ENCODE data around the gene ALDH2. TPM values are rescaled to one million over a fixed set of nuclear protein-coding genes. Genes with fewer than 3 reads are reported as not detected.

ALDH2 gene
- total and polyA plus RNA-seq, 2 of the 8 experiments (the other 6 are each of a cell fraction or from before 2014, with no cell fraction given): 25.4 to 43.8 TPM

- Histone ChIP-seq H3K36me3 (ENCODE audit: control insufficient read depth in 2 of 4, insufficient read depth in 4 of 4, low read length in 3 of 4) (peaks cover 7 to 29% (median 19%) of the 10 kb centered on the region in 4 experiments; a peak in 7 of 8 replicates), H3K79me1 (ENCODE audit: low read depth, low read length) (no peaks in the 10 kb centered on the region), H4K8ac (ENCODE audit: extremely low read depth, insufficient read depth, low read length) (no peak overlapping the region), H3K4me2 (ENCODE audit: insufficient read depth in 1 of 2, low read depth in 2 of 2, low read length in 2 of 2) (no peak overlapping the region), H4K5ac (ENCODE audit: insufficient read length, low read depth, low read length) (no peak overlapping the region), H3K23me2 (ENCODE audit: low read depth, low read length) (no peaks in the 10 kb centered on the region), H2AK5ac (ENCODE audit: low read depth, low read length) (no peak overlapping the region), H2BK20ac (ENCODE audit: low read length) (no peak overlapping the region), H3K56ac (replicated peaks; ENCODE audit: insufficient read length, low read depth, low read length) (no peak overlapping the region), H3K4me3 (ENCODE audit: extremely low read depth in 1 of 4, insufficient read depth in 2 of 4, low read depth in 3 of 4, low read length in 4 of 4) (no peak overlapping the region), H2BK5ac (ENCODE audit: low read depth, low read length) (no peak overlapping the region), H3K27ac (ENCODE audit: low read depth, low read length) (no peak overlapping the region), H3K9me3 (ENCODE audit: insufficient read depth in 2 of 2, low read depth in 1 of 2, low read length in 1 of 2) (no peaks in the 10 kb centered on the region), H3K14ac (ENCODE audit: insufficient read length) (no peak overlapping the region), H3K27me3 (replicated peaks in 1 of 4; ENCODE audit: control insufficient read depth in 3 of 4, extremely low read depth in 1 of 4, insufficient read depth in 3 of 4, low read length in 3 of 4) (no peaks in the 10 kb centered on the region), H3K9ac (replicated peaks in 1 of 4; ENCODE audit: extremely low read depth in 1 of 4, low read depth in 3 of 4, low read length in 3 of 4) (no peak overlapping the region), H2AFZ (ENCODE audit: low read length) (no peak overlapping the region), H2BK15ac (ENCODE audit: low read length) (no peak overlapping the region), H3K4me1 (replicated peaks in 1 of 4; ENCODE audit: control insufficient read depth in 3 of 4, insufficient read depth in 4 of 4, low read length in 3 of 4) (no peaks in the 10 kb centered on the region), H4K20me1 (replicated peaks in 1 of 2; ENCODE audit: control insufficient read depth in 1 of 2, insufficient read depth in 2 of 2, low read length in 2 of 2) (no peaks in the 10 kb centered on the region), H3K79me2 (ENCODE audit: control insufficient read depth in 1 of 2, insufficient read depth in 2 of 2, low read length in 2 of 2) (no peaks in the 10 kb centered on the region), H4K91ac (replicated peaks; ENCODE audit: insufficient read length, low read length) (no peak overlapping the region), H3K23ac (ENCODE audit: insufficient read length) (no peak overlapping the region), H3K18ac (ENCODE audit: extremely low read depth, low read length) (no peak overlapping the region), H2BK120ac (replicated peaks; ENCODE audit: low read depth, low read length) (no peak overlapping the region), H3K4ac (replicated peaks; ENCODE audit: insufficient read length, low read depth, low read length) (no peak overlapping the region), H2BK12ac (ENCODE audit: low read depth, low read length) (no peak overlapping the region)
- FAIRE-seq: no peak
- 98% methylated on average over 8 of the region's 9 CpGs; no CpG with 5 or more reads in 1 of the 2 experiments for WGBS, 2 experiments (ENCODE audit: extremely low coverage in 1 of 2, insufficient coverage in 1 of 2, insufficient read length in 1 of 2, insufficient replicate concordance in 2 of 2, low coverage in 1 of 2, low lambda C conversion rate in 2 of 2, missing lambda C conversion rate in 1 of 2)
- CTCF ChIA-PET (ENCODE audit: partially characterized antibody): interaction anchor here (0.7 to 1.9 kb wide), 4 partner anchors 9 to 266 kb away, joined by 3 to 9 read pairs (median 6); no protein-coding TSS in a partner anchor
- POLR2A ChIA-PET (ENCODE audit: partially characterized antibody): interaction anchor here (2.1 kb wide), 1 partner anchor 13 kb away, joined by 5 read pairs; no protein-coding TSS in a partner anchor
- no peak for DNase-seq (ENCODE audit: low read depth in 1 of 2, low spot score in 2 of 2)
- no peak for TF ChIP-seq TCF12 (IDR thresholded peaks at IDR 0.05; ENCODE audit: low read depth, low read length)
- no peak for TF ChIP-seq RNF2 (IDR thresholded peaks at IDR 0.05; ENCODE audit: borderline replicate concordance, low read depth, low read length, missing control alignments, poor library complexity, severe bottlenecking)
- TF ChIP-seq TAF7 (optimal IDR thresholded peaks at IDR 0.05; ENCODE audit: borderline replicate concordance, low read depth, low read length): no peak
- TF ChIP-seq BACH1 (IDR thresholded peaks at IDR 0.05; ENCODE audit: low read length): no peak
- TF ChIP-seq SIX5 (IDR thresholded peaks at IDR 0.05; ENCODE audit: low read depth, low read length): no peak
- no peak for TF ChIP-seq SIN3A (conservative IDR thresholded peaks at IDR 0.05 in 1 of 2, IDR thresholded peaks at IDR 0.05 in 1 of 2; ENCODE audit: low read depth in 1 of 2, low read length in 2 of 2)
- TF ChIP-seq KDM1A (IDR thresholded peaks at IDR 0.05; ENCODE audit: borderline replicate concordance, low read length): no peak
- TF ChIP-seq ASH2L (IDR thresholded peaks at IDR 0.05; ENCODE audit: low read length): no peak
- TF ChIP-seq SIRT6 (IDR thresholded peaks at IDR 0.05; ENCODE audit: low read length): no peak
- no peak for TF ChIP-seq POLR2AphosphoS5 (IDR thresholded peaks at IDR 0.05; ENCODE audit: low read depth, low read length)
- no peak for TF ChIP-seq SP1 (IDR thresholded peaks at IDR 0.05; ENCODE audit: low read depth, low read length)
- TF ChIP-seq CHD1 (IDR thresholded peaks at IDR 0.05; ENCODE audit: low read depth, low read length): no peak
- no peak for TF ChIP-seq HDAC6 (IDR thresholded peaks at IDR 0.05; ENCODE audit: low read depth, low read length)
- TF ChIP-seq PHF8 (conservative IDR thresholded peaks at IDR 0.05; ENCODE audit: low read depth, low read length): no peak
Observed at GRCh38 chr12:111799758-111800157, 33.0 kb downstream of the ALDH2 start.
